Measurements from ENCODE around the gene SPOUT1. TPM values are rescaled to one million over a fixed set of nuclear protein-coding genes. Genes with fewer than 3 reads are reported as not detected.

SPOUT1 gene
- total and polyA plus RNA-seq, 5 donors from 2014 or later = 36.1 to 77.7 (median 57.2) TPM

DNA sequence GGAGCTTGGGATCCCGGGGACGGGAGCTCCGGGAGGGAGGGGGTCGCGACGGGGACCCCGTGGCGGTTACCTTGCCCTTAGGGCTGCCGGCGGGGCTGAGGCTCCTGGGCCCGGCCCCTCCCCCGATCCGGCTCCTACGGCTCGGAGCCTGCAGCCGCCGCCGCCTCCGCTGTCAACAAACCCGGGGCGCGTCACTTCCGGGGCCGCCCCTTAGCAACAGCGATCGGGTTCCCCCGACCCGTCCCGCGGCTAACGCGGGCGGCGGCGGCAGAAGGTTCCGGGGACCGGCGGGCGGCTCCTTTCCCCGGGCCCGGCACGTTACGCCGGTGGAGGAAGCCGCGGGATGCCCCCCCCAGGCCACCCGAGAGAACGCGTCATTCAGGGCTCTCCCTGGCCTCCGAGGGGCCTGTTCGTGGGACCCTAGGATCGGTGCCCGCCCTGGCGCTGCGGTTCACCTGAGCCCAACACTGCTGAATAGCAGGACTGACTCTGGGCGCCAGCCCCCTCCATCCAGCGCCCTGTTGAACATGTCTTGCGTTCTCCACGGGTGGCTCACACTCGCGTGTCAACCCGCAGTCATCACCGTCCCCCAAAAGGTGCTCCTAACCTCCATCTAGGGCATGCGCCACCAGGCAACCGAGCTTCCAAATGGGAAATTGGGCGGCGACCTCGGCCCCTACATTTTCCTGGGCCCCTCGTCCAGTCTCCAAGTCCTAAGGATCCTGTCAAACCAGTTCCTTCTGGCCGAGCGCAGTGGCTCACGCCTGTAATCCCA, 57.7 kb downstream of the SPOUT1 start, which contains the start of gene ZER1:
ZER1 (minus strand) TSS at position 183 of the 775 bp plus-strand sequence. CDS start 16,362 bp downstream, outside the sequence.
- ATAC-seq (ENCODE audit: low read depth in 2 of 2) (peak; percentile 93 to 94), DNase-seq (peak; percentile 89 to 96 (median 94))
- Mint-ChIP-seq H3K4me3 (peak within 1 kb of the TSS; percentile 96 to 98 (median 98)), H3K27me3 (no peaks in the 10 kb centered on the region), H3K4me1 (peaks cover 12 to 46% (median 24%) of the 10 kb centered on the region in 4 donors), H3K9me3 (peaks cover 0 to 2% (median 0%) of the 10 kb centered on the region in 7 donors), H3K36me3 (peaks cover 8% of the 10 kb centered on the region), H3K27ac (peak within 1 kb of the TSS; percentile 94 to 99 (median 98))
- H3K27ac ChIP-seq (ENCODE audit: insufficient read depth, low read length, poor library complexity, severe bottlenecking) = peak within 1 kb of the TSS; percentile 85
- H3K4me1 ChIP-seq (ENCODE audit: control insufficient read depth, insufficient read depth, low read length, poor library complexity, severe bottlenecking) = peaks cover 24% of the 10 kb centered on the region
- H3K36me3 ChIP-seq (ENCODE audit: control insufficient read depth, insufficient read depth, low read length) = peaks cover 6% of the 10 kb centered on the region
- H3K4me3 ChIP-seq (ENCODE audit: low read depth, low read length) = peak within 1 kb of the TSS; percentile 81
- no peaks in the 10 kb centered on the region for H3K27me3 ChIP-seq (ENCODE audit: control insufficient read depth, insufficient read depth, low read length)
- peaks cover 0 to 7% of the 10 kb centered on the region in 2 experiments for H3K9me3 ChIP-seq (ENCODE audit: control insufficient read depth in 2 of 2, low read length in 2 of 2)

DNA sequence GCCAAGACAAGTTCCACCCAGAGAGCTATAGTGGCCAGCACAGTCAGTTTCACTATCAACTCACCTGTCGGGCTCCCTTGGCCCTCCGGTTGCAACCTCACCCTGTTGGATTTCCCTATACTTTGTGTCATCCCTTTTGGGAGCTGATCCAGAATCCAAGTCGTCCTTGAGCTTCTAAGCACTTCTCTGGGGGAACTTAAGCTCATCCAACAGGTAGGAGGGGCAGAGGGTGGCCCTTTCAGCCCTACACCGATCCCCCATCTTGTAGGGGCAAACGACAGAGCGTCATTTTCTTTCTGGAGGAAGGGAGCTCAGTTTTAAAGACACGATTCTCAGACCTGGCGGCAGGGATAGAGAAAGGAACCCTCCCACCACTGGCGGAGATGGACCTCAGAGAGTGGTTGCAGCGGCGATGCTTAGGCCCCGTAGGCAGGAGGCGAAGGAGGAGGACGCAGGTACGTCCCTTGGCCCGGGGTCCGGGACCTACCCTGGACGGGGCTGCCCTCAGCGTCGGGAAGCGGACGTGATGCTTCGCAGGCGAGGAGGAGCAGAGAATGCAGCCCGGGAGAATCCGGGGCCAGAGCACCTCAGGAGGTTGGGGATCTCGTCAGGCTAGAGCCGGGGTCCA, 58.4 kb downstream of the SPOUT1 start:
- Histone ChIP-seq H3K36me3 (ENCODE audit: control insufficient read depth, insufficient read depth, low read length) (peaks cover 6% of the 10 kb centered on the region), H3K27me3 (ENCODE audit: control insufficient read depth, insufficient read depth, low read length) (no peaks in the 10 kb centered on the region), H3K9me3 (ENCODE audit: control insufficient read depth in 2 of 2, low read length in 2 of 2) (peaks cover 0 to 4% of the 10 kb centered on the region in 2 experiments), H3K4me1 (ENCODE audit: control insufficient read depth, insufficient read depth, low read length, poor library complexity, severe bottlenecking) (peaks cover 24% of the 10 kb centered on the region), H3K4me3 (ENCODE audit: low read depth, low read length) (peak overlapping the region; percentile 81), H3K27ac (ENCODE audit: insufficient read depth, low read length, poor library complexity, severe bottlenecking) (peak overlapping the region; percentile 85)
- Mint-ChIP-seq H3K27ac (peak overlapping the region; percentile 94 to 99 (median 98)), H3K27me3 (no peaks in the 10 kb centered on the region), H3K36me3 (peaks cover 8% of the 10 kb centered on the region), H3K4me3 (peak overlapping the region; percentile 96 to 98 (median 98)), H3K4me1 (peaks cover 12 to 49% (median 24%) of the 10 kb centered on the region in 4 donors), H3K9me3 (peaks cover 0 to 2% (median 0%) of the 10 kb centered on the region in 7 donors)
- DNase-seq = peak; percentile 7 to 52 (median 27)
- peak; percentile 4 to 15 for ATAC-seq (ENCODE audit: low read depth in 2 of 2)

DNA sequence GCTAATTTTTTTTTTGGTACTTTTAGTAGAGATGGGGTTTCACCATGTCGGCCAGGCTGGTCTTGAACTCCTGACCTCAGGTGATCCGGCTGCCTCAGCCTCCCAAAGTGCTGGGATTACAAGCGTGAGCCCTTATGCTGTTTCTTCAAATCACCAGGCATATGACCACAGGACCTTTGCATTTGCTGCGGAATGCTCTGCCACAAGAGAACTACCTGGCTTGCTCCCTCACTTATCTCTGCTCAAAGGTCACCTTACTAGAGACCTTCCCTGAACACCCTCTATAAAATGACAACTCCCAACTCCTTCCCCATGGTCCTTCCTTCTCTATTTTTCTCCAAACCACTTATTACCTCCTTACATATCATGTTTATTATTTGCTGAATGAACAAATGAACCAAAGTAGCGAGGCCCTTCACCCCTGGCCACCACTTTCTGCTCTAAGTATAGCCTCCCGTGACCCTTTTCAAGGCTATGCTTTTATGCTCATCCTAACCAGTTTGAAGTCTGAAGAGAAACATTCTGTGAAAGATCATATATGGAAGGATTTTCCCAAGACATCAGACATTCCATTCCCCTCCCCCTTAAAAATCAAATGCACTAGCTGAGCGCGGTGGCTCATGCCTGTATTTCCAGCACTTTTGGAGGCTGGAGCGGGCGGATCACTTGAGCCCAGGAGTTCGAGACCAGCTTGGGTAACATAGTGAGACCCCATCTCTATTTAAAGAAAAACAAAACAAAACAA, 59.1 kb downstream of the SPOUT1 start:
- Histone ChIP-seq H3K36me3 (ENCODE audit: control insufficient read depth, insufficient read depth, low read length) (peaks cover 6% of the 10 kb centered on the region), H3K9me3 (ENCODE audit: control insufficient read depth in 2 of 2, low read length in 2 of 2) (no peaks in the 10 kb centered on the region), H3K4me1 (ENCODE audit: control insufficient read depth, insufficient read depth, low read length, poor library complexity, severe bottlenecking) (peaks cover 24% of the 10 kb centered on the region), H3K4me3 (ENCODE audit: low read depth, low read length) (peak overlapping the region; percentile 81), H3K27ac (ENCODE audit: insufficient read depth, low read length, poor library complexity, severe bottlenecking) (peak overlapping the region; percentile 85), H3K27me3 (ENCODE audit: control insufficient read depth, insufficient read depth, low read length) (no peaks in the 10 kb centered on the region)
- no peaks in the 10 kb centered on the region for H3K27me3 Mint-ChIP-seq
- H3K4me3 Mint-ChIP-seq = peak overlapping the region; percentile 96 to 98 (median 98)
- ATAC-seq (ENCODE audit: low read depth in 2 of 2) (no peak), DNase-seq (no peak)
- peaks cover 12 to 53% (median 26%) of the 10 kb centered on the region in 4 donors for H3K4me1 Mint-ChIP-seq
- peak overlapping the region; percentile 94 to 99 (median 98) for H3K27ac Mint-ChIP-seq
- H3K9me3 Mint-ChIP-seq = peaks cover 0 to 2% (median 0%) of the 10 kb centered on the region in 7 donors
- peaks cover 8% of the 10 kb centered on the region for H3K36me3 Mint-ChIP-seq

Other genes with a start within 250 kb of the SPOUT1 start
- 3.6 TPM for gene DYNC2I2, start 172.9 kb downstream of the SPOUT1 start, total RNA-seq
- gene DYNC2I2, start 172.9 kb downstream of the SPOUT1 start, polyA plus RNA-seq = 10 to 100 TPM in 1 of 4 donors, 1 to 10 TPM in 3; 2.3 to 10.2 (median 5.1) TPM
- 226 TPM for gene SET, start 140.6 kb downstream of the SPOUT1 start, total RNA-seq
- 100 to 1,000 TPM; 123 to 200 (median 154) TPM for gene SET, start 140.6 kb downstream of the SPOUT1 start, polyA plus RNA-seq
- 2.6 TPM for gene PKN3, start 127.3 kb downstream of the SPOUT1 start, total RNA-seq
- under 1 TPM in 3 of 4 donors, not detected in 1; 0.69 to 0.96 (median 0.70) TPM for gene PKN3, start 127.3 kb downstream of the SPOUT1 start, polyA plus RNA-seq
- gene ZDHHC12, start 105.7 kb downstream of the SPOUT1 start, total RNA-seq = 25.1 TPM
- gene ZDHHC12, start 105.7 kb downstream of the SPOUT1 start, polyA plus RNA-seq = 10 to 100 TPM; 49.4 to 59.8 (median 54.3) TPM
- 44.7 TPM for gene ZER1, start 57.9 kb downstream of the SPOUT1 start, total RNA-seq
- gene ZER1, start 57.9 kb downstream of the SPOUT1 start, polyA plus RNA-seq = 10 to 100 TPM; 31.9 to 44.2 (median 37.1) TPM
- 24.3 TPM for gene TBC1D13, start 42.5 kb downstream of the SPOUT1 start, total RNA-seq
- gene TBC1D13, start 42.5 kb downstream of the SPOUT1 start, polyA plus RNA-seq = 10 to 100 TPM; 13.3 to 18.8 (median 16.8) TPM
- gene ENDOG, start 11.3 kb downstream of the SPOUT1 start, total RNA-seq = 9.6 TPM
- gene ENDOG, start 11.3 kb downstream of the SPOUT1 start, polyA plus RNA-seq = 10 to 100 TPM; 15.6 to 20.6 (median 19.2) TPM
- 8.2 TPM for gene KYAT1, start 52.2 kb upstream of the SPOUT1 start, total RNA-seq
- gene KYAT1, start 52.2 kb upstream of the SPOUT1 start, polyA plus RNA-seq = 10 to 100 TPM; 11.3 to 15.7 (median 11.6) TPM
- gene LRRC8A, start 52.3 kb upstream of the SPOUT1 start, total RNA-seq = 39.7 TPM
- gene LRRC8A, start 52.3 kb upstream of the SPOUT1 start, polyA plus RNA-seq = 10 to 100 TPM; 29.3 to 35.0 (median 31.3) TPM
- 0.52 TPM for gene PHYHD1, start 91.2 kb upstream of the SPOUT1 start, total RNA-seq
- under 1 TPM in 2 of 4 donors, not detected in 2; 0.40 to 0.60 TPM for gene PHYHD1, start 91.2 kb upstream of the SPOUT1 start, polyA plus RNA-seq
- 6.1 TPM for gene DOLK, start 117.8 kb upstream of the SPOUT1 start, total RNA-seq
- gene DOLK, start 117.8 kb upstream of the SPOUT1 start, polyA plus RNA-seq = 10 to 100 TPM in 2 of 4 donors, 1 to 10 TPM in 2; 7.6 to 12.3 (median 9.7) TPM
- 74.3 TPM for gene NUP188, start 117.9 kb upstream of the SPOUT1 start, total RNA-seq
- 10 to 100 TPM; 20.8 to 23.4 (median 21.8) TPM for gene NUP188, start 117.9 kb upstream of the SPOUT1 start, polyA plus RNA-seq
- gene SH3GLB2, start 198.5 kb upstream of the SPOUT1 start, total RNA-seq = 77.8 TPM
- gene SH3GLB2, start 198.5 kb upstream of the SPOUT1 start, polyA plus RNA-seq = 10 to 100 TPM; 18.2 to 38.8 (median 26.6) TPM
- 48.5 TPM for gene MIGA2, start 206.8 kb upstream of the SPOUT1 start, total RNA-seq
- gene MIGA2, start 206.8 kb upstream of the SPOUT1 start, polyA plus RNA-seq = 1 to 10 TPM; 6.3 to 8.0 (median 7.6) TPM